ENCODE measurements around the gene RUNX2.

GRCh38 chr6:45587229-45588060, 259.3 kb downstream of the RUNX2 start:
- no peak for TF ChIP-seq CTCF (conservative IDR thresholded peaks at IDR 0.05; ENCODE audit: low read depth in 2 of 2)
- TF ChIP-seq EZH2phosphoT487 (IDR thresholded peaks at IDR 0.05; ENCODE audit: unreplicated experiment) = no peak
- TF ChIP-seq CREB1 (CRISPR knock-in tag; IDR thresholded peaks at IDR 0.05; ENCODE audit: low read depth) = no peak
- TF ChIP-seq ZNF114 (CRISPR knock-in tag; IDR thresholded peaks at IDR 0.05) = no peak
- TF ChIP-seq EZH2 (IDR thresholded peaks at IDR 0.05; ENCODE audit: low read depth, unreplicated experiment) = no peak
- TF ChIP-seq POLR2AphosphoS5 (IDR thresholded peaks at IDR 0.05; ENCODE audit: low read depth) = no peak
